NCI-H526 treated with DMSO at 0.1 percent for 48 hours (cell line): ENCODE measurements around the gene TMEM106C.

Source experiments
- DNase-seq: peaks from one replicate; lab custom pipeline; 2025; lab: John Stamatoyannopoulos, UW

The TMEM106C gene

DNA sequence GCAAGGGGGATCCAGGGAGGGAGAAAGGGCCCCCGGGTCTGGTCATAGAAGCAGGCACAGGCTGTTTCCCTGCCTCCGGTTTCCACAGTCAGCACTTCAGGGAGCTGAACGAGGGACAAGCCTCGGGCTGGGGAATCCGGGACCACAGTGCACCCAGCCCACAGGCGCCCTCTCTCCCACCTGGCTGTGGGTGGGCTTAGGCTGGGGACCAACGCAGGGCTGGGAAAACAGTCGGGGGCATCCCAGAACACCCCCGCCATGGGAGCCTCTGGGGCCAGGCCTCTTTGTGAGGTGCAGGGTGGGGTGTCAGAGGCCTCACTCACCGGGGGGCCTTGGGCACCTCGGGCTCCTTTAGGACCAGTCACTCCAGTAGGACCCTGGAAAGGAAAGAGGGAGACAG, 16.3 kb downstream of the TMEM106C start:
- no peak for DNase-seq

DNA sequence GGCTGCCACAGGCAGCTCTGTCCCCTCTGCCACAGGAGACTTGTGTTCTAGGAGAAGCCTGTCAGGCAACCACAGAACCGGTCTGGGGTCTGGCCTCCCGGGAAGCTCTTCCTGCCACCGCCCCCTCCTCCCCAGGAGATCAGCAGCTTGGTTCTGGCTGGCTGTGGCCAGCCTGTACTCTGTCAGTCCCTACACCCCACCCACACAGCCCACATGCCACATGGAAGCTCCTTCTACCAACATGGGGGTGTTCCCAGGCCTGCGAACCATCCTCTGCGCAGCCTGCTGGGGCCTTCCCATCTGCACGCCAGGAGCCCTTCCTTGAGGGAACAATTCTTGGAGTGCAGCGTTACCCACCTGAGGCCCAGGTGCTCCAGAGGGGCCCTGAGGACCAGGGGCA, 16.8 kb downstream of the TMEM106C start:
- no peak for DNase-seq

DNA sequence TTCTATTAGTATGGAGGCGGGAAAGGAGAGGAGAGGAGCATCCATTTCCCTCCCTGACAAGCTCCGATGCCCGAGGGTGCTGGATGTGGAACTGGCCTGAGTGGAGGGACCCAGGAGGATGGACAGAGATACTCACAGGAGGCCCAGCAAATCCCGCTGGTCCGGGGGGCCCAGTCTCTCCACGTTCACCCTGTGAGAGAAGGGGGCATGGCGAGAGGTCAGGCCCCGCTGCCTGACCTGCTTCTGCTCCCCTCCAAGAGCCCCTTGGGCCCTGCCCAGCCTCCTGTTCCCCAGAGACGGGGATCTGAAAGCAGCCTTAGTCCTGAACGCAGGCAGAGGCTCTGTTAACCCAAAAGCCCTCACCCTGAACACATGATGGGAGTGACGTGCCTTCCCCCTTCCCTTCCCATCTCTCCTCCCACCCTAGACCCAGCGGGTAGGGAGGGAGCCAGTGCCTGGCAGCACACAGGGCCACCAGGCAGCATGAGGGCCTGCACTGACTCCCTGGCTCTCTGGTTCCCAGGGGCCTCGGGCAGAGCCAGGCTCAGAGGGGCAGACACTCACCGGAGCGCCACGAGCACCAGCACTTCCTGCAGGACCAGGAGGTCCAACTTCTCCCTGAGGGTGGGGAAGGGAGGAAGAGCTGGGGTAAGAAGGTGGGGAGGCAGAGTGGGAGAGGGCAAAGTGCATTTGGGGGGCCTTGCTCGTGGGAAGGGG, 17.5 kb downstream of the TMEM106C start:
- DNase-seq: no peak

DNA sequence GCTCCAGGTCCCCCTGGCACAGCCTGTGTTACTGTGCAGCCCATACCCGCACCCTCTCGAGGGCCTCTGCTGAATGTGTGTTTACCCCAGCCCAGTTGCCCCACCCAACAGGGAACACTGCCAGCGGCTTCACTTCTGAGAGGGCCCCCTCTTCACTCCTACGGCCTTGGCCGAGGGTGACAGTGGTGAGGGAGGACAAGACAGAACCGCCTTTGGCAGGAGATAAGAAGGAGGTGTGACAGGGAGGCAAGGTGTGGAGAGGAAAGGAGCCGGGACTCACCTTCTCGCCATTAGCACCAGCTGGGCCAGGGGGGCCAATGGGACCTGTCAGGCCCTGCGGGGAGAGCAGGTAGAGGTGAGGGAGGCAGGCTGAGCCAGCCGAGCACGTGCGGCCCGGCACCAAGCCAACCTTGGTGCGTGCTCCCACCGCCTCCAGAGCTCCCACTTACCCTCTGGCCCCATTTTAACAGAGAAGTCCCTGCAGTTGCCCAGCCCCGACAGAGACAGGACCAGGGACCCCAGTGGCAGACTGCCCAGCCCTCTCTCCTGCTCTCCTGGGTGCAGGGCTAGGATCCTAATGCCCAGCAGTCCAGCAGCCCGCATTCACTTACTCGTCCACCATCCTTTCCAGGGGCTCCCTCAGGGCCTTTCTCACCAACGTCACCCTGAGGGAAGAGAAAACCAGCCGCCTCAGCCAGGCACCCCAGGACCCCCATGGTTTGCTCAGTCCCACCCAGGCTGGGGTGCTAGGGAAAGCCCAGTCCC, 18.3 kb downstream of the TMEM106C start:
- DNase-seq: no peak

DNA sequence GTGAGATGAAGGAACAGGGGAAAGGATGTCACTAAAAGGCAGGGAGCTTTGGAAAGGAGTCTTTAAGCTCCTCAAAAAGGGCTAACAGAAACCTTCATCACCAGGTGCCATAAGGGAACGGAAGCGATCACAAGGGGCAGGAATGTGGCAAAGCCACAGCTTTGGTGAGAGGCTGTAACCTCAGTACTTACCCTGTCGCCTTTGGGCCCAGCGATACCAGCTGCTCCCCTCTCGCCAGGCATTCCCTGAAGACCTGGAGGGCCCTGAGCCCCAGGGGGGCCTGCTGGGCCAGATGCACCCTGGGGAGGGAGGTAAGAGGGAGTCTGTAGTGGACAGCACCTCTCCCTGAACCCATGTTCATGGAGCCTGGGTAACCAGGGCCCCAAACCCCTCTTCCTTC, 18.9 kb downstream of the TMEM106C start:
- DNase-seq: no peak

DNA sequence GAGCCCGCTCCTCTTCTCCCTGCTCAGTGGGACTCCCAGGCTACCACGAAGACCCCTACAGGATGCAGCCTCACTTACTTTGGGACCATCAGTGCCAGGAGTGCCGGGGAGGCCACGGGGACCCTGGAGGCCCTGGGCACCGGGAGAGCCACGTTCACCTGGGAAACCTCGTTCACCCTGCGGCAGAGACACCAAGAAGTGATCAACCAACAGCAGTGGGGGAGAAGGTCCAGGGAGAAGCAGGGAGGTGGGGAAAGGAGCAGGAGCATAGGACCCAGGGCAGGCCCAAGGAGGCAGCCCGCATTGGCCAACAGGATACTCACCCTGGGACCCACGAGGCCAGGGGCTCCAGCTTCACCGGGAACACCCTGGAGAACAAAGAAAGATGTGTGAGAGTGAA, 19.4 kb downstream of the TMEM106C start:
- no peak for DNase-seq

DNA sequence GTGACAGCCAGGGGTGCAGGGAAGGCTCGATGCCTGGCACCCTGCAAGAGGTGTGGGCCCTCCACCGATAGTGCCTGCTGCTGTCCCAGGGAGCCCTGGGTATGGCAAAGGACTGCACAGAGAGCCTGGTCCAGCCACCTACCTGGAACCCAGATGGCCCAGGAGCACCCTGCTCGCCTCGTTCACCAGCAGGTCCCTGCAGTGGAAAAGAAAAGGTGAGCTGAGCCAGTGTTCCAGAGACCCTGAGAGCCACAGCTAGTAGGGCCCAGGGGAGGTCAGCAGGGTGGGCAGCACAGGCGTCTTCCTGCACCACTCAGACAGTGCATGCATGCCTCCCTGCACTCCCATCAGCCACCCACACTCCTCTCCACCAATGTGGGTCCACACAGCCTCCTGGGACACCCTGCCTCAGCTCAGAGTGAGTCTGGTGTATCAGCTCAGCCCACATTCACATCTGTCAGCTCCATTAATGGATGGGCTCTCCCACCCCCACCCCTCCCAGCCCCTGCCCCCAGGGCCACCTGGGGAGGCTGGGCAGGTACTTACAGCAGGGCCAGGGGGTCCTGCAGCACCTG, 20.2 kb downstream of the TMEM106C start:
- no peak for DNase-seq

DNA sequence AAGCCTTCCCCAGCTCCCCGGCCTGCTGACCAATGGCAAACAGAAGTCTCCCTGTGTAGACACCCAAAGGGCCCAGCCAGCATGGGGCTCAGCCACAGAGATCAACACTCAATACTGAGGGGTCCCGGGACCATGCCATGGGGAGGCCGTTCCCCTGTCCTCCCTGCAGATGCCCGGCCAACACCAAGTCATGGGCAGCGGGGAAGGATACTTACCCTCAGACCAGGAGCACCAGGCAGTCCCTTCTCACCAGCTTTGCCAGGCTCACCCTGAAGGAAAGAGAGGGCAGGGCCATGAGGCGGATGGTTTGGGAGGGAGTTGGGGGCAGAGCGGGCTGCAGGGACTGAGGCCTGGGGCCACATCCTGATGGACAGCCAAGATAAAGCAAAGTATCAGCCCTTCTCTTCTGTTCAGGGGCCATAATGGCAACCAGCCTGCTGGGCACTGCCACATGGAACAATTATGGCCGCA, 21.0 kb downstream of the TMEM106C start:
- no peak for DNase-seq

DNA sequence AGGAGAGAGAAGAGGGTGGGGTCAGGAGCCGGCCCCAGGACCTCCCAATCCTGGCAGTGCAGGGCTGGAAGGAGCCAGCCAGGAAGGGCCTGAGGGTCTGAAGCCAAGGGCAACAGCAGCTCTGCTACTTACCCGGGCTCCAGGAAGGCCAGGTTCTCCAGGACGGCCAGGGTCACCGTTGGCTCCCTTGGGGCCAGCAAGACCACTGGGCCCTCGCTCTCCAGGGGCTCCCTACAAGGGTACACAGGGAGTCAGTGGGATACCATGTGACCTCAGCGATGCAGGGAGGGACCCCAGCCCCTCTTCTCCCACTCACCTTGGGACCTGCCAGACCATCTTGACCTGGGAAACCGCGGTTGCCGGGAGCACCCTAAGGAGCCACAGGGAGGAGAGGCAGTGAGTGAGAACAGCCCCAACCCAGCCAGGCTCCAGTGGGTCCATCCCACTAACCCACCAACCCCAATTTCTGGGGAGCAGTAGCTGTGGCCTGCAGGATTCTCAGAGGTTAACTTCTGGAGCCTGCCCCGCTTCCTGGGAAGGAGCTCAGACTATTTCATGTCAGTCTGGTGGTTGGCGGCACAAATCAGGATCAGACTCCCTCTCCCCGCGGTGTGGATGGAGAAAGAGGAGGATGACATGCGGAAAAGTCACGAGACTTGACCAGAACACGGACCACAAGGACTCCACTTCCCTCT, 22.3 kb downstream of the TMEM106C start:
- DNase-seq: no peak

DNA sequence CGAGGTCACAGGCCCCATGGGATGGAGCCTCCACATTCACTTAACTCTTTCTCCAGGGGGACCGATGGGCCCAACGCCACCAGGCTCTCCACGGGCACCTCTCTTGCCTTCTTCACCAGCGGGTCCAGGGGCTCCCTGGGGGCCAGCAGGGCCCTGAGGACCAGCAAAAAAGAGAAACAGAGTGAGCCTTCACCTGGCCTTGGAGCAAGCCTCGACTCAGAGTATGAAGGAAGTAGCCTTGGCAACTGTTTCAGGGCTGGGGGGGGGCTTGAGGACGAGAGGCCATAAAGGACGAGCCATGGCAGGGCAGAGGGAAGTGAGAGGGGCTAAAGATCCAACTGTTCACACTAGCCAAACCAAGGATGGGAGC, 22.9 kb downstream of the TMEM106C start:
- DNase-seq: no peak

DNA sequence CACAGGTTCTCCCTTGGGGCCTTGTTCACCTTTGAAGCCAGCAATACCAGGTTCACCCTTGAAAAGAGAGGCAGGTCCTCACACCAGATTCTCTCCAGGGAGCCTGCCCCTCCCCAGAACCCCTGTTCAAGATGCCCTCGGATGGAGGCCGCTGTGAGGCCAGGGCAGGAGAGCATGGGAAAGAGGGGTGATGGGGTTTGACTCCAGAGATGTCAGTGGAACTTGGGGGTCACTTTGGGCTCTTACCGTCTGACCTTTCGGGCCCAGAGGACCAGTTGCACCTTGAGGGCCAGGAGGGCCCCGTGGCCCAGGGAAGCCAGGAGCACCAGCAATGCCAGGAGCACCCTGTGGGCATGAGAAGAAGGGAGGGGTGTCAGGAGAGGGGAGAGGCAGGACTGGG, 23.4 kb downstream of the TMEM106C start:
- DNase-seq: no peak

DNA sequence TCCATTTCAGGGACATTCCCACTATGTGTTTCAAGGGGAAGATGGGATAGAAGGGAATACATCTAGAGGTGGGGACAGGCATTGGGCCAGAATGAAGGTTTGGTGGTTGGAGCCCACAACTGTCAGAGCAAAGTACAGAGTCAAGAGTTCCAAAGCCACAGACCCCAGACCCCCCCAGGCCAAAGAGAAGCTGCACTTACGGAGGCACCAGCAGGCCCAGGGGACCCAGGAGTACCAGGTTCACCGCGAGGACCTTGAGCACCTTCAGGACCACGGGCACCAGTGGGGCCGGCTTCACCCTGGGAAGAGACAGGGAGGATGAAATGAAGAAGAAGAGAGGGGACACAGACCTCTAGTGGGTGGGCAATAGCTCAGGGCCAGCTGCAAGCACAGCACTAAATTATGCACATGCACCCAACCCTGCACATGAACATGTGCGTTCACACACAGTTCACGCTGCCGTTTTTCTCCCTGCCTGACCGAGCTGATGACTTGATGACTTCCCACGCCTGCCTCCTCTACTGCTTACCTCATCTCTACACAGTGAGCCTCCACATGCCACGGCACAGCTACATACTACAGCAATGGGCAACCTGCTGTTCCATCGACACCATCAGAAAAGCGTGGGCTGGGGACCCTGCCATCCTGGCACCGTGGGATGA, 24.1 kb downstream of the TMEM106C start:
- no peak for DNase-seq

DNA sequence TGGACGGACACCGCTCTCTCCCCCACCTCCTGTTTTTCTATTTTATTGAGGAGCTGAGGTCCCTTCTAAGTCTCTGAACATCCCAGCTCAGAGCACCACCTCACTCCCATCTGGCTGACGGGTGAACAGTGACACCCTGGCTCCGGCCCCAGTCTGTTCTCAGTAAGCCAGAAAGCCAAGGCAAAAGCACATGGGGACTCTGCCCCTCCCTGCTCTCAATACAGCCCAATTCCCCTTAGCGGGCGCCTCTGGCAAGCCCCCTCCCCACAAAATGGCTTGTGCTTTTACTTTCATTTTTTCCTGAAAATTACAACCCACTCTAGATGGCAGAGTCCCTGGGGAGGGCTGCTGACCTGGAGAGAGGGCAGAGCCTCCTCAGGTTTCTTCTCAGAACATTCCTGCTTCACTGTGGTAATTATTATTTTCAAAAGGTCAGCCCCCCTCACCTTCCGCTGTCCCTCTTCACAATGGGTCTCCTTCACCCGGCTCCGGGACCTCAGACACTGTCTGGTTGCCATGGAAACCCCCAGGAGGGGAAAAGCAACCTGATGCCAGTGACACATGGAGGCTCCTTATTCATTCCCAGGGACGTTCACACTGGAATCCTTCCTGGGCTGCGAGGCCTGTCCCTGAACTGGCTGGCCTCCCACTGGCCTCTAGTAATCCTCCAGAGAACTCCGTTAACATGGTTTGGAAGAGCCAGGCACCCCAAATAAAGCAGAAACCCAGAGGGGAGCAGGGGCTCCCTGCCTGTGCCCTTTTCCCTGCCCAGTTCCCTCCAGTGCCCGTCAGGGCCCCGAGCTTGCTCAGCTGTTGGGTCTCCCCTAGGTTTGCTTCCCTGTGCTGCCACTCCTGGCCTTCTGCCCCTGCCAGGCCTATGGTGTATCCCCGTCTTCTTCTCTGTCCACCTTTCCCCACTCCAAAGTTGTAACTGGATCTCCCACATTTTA, 25.0 kb downstream of the TMEM106C start:
- DNase-seq: no peak

DNA sequence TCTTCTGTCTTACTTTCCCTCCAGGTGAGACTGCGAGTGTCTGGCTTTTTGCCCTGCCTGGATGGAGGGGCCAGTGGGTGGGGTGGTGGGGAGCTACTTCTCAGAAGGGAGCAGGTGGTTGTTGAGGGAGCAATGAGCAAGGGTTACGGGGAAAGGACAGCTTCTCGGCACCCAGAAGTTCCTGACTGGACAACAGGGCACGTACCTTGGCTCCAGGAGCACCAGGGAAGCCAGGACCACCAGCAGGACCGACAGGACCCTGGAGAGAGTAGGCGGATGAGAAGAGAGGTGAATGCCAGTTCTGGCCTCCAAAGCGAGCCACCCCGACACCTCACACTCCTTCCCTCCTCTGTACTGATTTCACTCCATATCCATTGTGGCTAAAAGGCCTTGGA, 25.6 kb downstream of the TMEM106C start:
- no peak for DNase-seq

DNA sequence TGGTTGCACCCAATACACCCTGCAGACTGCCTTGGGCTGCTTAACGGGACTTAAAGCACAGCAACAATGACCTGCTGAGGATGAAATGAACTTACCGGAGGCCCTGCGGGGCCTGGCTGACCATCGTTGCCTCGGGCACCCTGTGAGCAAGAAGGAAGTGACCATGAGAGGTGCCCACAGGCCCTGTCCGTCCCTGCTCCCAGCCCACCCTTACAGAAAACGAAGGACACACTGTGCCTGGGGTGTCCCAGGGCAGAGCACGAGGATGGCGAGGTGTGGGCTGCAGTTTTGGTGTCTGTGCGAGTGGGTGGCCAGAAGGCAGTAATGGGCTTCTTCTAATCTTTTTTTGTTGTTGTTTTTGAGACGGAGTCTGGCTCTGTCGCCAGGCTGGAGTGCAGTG, 26.3 kb downstream of the TMEM106C start:
- no peak for DNase-seq

DNA sequence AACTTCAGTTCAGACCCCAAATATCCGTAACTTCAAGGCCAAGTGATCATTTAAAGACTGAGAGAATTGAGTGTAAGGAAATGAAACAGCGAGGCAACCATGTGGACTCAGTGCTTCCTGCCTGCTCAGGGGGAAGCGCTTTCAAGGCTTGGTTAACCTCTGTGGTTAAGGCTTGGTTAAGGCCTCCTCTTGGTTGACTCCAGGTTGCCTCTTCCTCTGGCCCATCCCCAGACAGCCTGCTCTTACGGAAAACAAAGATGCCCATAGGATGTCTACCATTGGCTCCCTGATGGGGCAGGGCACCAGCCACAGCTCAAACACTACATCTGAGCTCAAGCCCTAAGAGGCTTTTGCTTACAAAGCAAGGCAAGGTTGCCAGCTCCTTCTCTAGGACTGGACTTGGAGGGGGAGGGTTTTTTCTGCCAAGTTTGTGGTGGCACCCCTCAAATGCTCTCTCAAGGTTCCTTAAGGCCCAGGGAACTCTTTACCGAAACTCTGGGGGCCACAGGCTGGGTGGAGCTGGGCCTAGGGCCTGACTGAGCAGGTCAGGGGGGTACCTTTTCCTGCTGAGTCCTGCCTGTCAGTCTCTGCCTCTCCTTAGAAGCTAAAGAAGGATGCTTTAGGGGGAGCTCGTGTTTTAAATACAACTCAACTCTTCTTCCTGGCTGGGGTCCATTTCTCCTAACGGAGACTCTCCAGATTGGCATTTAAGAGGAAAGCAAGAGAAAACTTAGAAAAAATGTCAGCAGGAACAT, 27.1 kb downstream of the TMEM106C start:
- DNase-seq: no peak

DNA sequence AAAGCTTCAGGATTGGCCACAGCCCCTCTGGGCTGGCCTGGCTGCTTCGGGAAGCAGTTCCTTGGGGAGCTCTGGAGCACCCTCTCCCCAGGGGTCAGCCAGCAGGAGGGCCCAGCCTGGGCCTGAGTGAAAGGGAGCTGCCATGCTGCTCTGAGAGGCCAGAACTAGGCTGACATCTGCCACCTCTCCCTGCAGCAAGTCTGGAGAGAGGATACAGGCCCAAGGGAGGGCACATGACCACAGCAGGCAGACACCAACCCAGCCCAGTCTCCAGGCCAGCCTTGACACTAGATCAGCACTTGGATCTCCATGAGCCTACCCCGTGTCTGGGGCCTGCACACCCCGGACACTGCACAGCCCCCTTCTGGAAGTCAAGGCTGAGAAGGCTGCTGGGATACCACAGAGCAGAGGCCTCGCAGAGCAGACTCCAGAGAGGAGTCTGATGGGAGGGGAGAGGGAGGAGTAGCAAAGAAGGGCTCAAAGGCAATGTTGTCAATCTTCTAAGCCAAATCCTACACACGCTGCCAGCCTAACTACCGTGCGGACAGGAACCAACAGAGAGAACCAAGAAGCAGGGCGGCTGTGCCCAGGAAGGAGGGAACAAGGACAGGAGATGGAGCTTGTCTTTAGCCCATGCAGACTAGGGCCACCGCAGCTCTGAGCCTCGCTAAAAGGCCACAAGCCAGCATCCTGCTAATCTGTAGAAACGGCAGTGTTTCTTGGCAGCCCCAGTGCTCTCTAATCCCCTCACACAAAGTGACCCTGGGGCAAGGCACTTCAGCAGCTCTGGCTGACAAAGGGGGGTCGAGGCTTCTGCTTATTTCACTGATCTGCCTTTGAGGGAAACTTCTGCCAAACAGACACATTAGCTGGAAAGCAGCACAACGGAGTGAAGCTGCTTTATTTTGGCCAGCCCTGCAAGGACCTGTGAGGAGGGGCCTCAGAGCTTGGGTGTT, 28.0 kb downstream of the TMEM106C start:
- DNase-seq: no peak

DNA sequence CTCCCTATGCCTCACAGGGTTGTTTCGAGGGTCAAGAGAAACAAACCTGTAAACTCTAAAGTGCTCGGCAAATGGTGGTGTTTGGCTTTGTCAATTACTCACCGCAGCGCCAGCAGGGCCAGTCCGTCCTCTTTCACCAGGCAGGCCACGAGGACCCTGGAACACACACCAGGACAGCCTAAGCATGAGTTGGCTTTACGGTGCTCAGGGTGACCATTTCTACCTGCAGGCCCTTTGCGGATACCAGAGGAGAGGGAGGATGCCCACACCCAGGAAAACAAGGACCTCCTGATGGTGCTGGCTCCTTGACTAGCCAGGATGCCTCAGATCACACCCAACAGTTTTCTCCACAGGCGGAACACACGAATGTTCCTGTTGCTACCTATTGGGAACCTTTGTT, 29.4 kb downstream of the TMEM106C start:
- no peak for DNase-seq

DNA sequence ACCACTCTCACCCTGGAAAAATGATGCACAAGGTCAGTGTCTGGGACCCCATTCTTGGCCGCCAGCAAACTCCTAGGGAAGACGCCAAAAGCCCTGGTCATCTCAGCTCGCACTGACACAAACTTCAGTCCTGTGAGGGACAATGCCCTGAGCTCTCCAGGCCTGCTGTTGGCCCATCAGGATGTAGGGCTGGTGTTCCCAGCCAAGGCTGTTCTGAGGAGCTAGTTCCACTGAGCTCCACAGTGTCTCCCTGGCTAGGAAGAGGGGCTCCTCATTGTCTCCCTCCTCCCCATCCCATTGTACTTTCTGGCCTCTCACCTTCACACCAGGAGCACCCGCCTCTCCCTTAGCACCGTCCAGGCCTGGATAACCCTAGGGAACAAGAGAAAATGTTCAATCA, 30.1 kb downstream of the TMEM106C start:
- DNase-seq: no peak
